Measurements from ENCODE around the gene DNM3. TPM values are rescaled to one million over a fixed set of nuclear protein-coding genes. Genes with fewer than 3 reads are reported as not detected.
A peak's percentile ranks its signal among the peaks of the same experiment; 100 is the strongest.

The DNM3 gene
- total and polyA plus RNA-seq, 2 experiments from 2014 or later: 5.2 to 12.2 TPM

GRCh38 chr1:172323686-172324085 lies 482.4 kb downstream of the DNM3 start:
- no peak overlapping the region for H3K27ac ChIP-seq (ENCODE audit: low read depth)
- Mint-ChIP-seq H3K4me3 (no peak overlapping the region), H3K9me3 (no peaks in the 10 kb centered on the region), H3K4me1 (no peaks in the 10 kb centered on the region; the same call in 2 of the 3 replicates), H3K27me3 (ENCODE audit: insufficient read depth, low read depth, poor library complexity) (no peaks in the 10 kb centered on the region), H3K36me3 (ENCODE audit: low read depth) (no peaks in the 10 kb centered on the region), H3K27ac (peak overlapping the region; percentile 95)
- no peaks in the 10 kb centered on the region for H3F3A ChIP-seq (replicated peaks; ENCODE audit: low read depth)
- no peaks in the 10 kb centered on the region for H4K20me1 ChIP-seq (replicated peaks; ENCODE audit: insufficient read depth)
- TF ChIP-seq CTCF (conservative IDR thresholded peaks at IDR 0.05; ENCODE audit: low read depth in 2 of 2) (no peak), JUNB (IDR thresholded peaks at IDR 0.05; ENCODE audit: unreplicated experiment) (no peak), EZH2 (IDR thresholded peaks at IDR 0.05; ENCODE audit: low read depth, unreplicated experiment) (no peak), NANOG (IDR thresholded peaks at IDR 0.05; ENCODE audit: borderline replicate concordance) (no peak), ZNF462 (CRISPR knock-in tag; IDR thresholded peaks at IDR 0.05) (no peak), ZNF331 (CRISPR knock-in tag; IDR thresholded peaks at IDR 0.05; ENCODE audit: low read depth) (no peak)
- no peak overlapping the region for H3K4me2 ChIP-seq
- H3K4me3 ChIP-seq: no peak overlapping the region
- H2AFZ ChIP-seq: no peak overlapping the region
- H3K9me2 ChIP-seq (ENCODE audit: insufficient read depth): no peaks in the 10 kb centered on the region
- H3K79me2 ChIP-seq (replicated peaks; ENCODE audit: insufficient read depth): no peaks in the 10 kb centered on the region
- H3K36me3 ChIP-seq (ENCODE audit: insufficient read depth): no peaks in the 10 kb centered on the region
- no peaks in the 10 kb centered on the region for H3K27me3 ChIP-seq (ENCODE audit: insufficient read depth)
- ATAC-seq (no peak), DNase-seq (ENCODE audit: low spot score) (no peak)
- no peaks in the 10 kb centered on the region for H3K4me1 ChIP-seq (ENCODE audit: insufficient read depth)
